NB4 (cell line): ENCODE results near the gene ZNF662.

Experiments
- MAX ChIP-seq: IDR thresholded peaks from 2 replicates; pipeline ENCODE4 v1.6.1; 2011; ENCODE audit warnings: low read depth, low read length
- MYC ChIP-seq: IDR thresholded peaks from 2 replicates; pipeline ENCODE4 v1.6.1; 2011; ENCODE audit warnings: low read depth, low read length
- POLR2A ChIP-seq: IDR thresholded peaks from 2 replicates; pipeline ENCODE4 v1.6.1; 2011; ENCODE audit warnings: mild to moderate bottlenecking; ENCODE audit not compliant: insufficient read length; ENCODE audit errors: extremely low read depth
- TF ChIP-seq, protein P1 (sequence below): IDR thresholded peaks from one replicate; pipeline ENCODE4 v1.5.1; 2012; ENCODE audit warnings: low read depth, low read length

DNA sequence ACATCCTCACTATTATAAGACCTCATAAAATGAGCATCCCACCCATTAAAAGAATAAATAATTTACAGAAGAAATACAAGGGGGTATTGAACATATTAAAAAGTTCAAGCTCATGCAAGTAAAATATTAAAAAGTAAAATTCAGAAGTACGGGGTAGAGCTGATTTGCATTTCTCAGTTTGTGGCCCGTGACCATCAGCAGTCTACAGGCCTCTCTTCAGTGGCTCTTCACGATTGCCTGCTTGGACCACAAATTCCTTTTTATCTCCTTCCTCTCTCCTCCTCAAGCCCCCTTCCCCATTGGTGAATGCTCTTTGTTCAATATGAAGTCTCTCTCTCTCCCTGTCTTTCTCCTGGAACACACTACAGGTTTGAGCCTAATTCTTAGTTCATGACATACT is 49.4 kb upstream of the ZNF662 start:
- no peak for TF ChIP-seq POLR2A
- TF ChIP-seq, protein P1, sequence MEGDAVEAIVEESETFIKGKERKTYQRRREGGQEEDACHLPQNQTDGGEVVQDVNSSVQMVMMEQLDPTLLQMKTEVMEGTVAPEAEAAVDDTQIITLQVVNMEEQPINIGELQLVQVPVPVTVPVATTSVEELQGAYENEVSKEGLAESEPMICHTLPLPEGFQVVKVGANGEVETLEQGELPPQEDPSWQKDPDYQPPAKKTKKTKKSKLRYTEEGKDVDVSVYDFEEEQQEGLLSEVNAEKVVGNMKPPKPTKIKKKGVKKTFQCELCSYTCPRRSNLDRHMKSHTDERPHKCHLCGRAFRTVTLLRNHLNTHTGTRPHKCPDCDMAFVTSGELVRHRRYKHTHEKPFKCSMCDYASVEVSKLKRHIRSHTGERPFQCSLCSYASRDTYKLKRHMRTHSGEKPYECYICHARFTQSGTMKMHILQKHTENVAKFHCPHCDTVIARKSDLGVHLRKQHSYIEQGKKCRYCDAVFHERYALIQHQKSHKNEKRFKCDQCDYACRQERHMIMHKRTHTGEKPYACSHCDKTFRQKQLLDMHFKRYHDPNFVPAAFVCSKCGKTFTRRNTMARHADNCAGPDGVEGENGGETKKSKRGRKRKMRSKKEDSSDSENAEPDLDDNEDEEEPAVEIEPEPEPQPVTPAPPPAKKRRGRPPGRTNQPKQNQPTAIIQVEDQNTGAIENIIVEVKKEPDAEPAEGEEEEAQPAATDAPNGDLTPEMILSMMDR, result no peak
- no peak for TF ChIP-seq MAX
- TF ChIP-seq MYC, result no peak
